ENCODE data around the gene LRRC49. TPM values are rescaled to one million over a fixed set of nuclear protein-coding genes. Genes with fewer than 3 reads are reported as not detected.

LRRC49 gene
- total RNA-seq, 1 donor from 2014 or later: 6.8 TPM

GRCh38 chr15:70916531-70916930 is 23.9 kb downstream of the LRRC49 start:
- no peaks in the 10 kb centered on the region for H3K27me3 Mint-ChIP-seq (ENCODE audit: low read depth, unreplicated experiment)
- FAIRE-seq: no peak
- H3K4me3 Mint-ChIP-seq (ENCODE audit: unreplicated experiment): no peak overlapping the region
- no peaks in the 10 kb centered on the region for H3K4me1 ChIP-seq (ENCODE audit: insufficient read depth, low read length)
- H3K27ac Mint-ChIP-seq (ENCODE audit: unreplicated experiment): no peak overlapping the region
- H3K36me3 Mint-ChIP-seq (ENCODE audit: low read depth, unreplicated experiment): peaks cover 2% of the 10 kb centered on the region
- no peaks in the 10 kb centered on the region for H3K4me1 Mint-ChIP-seq (ENCODE audit: low read depth, unreplicated experiment)
- H3K9ac ChIP-seq (ENCODE audit: low read length): no peak overlapping the region
- no peak overlapping the region for H3K27ac ChIP-seq (ENCODE audit: low read depth, low read length)
- no peaks in the 10 kb centered on the region for H3K36me3 ChIP-seq (ENCODE audit: insufficient read depth, low read length)
- H3K4me3 ChIP-seq (ENCODE audit: insufficient read depth, low read depth, low read length): no peak overlapping the region
- no peaks in the 10 kb centered on the region for H3K79me2 ChIP-seq (ENCODE audit: insufficient read depth, low read length)
- H2AFZ ChIP-seq (ENCODE audit: low read depth, low read length): no peak overlapping the region
- TF ChIP-seq EZH2 (IDR thresholded peaks at IDR 0.05; ENCODE audit: insufficient read depth, low read length): no peak
- no peak for TF ChIP-seq CTCF (IDR thresholded peaks at IDR 0.05; ENCODE audit: insufficient read depth, low read depth, low read length)
- H3K9me3 ChIP-seq (ENCODE audit: insufficient read depth, low read depth, low read length): no peaks in the 10 kb centered on the region
- no peaks in the 10 kb centered on the region for H3K9me3 Mint-ChIP-seq (ENCODE audit: unreplicated experiment)
- no peak for DNase-seq (ENCODE audit: low read depth)
- no peaks in the 10 kb centered on the region for H3K27me3 ChIP-seq (ENCODE audit: insufficient read depth, low read length)
- no peaks in the 10 kb centered on the region for H4K20me1 ChIP-seq (ENCODE audit: insufficient read depth, low read length)
- no peak overlapping the region for H3K4me2 ChIP-seq (ENCODE audit: low read length)

- FAIRE-seq: no peak
- Mint-ChIP-seq H3K27me3 (ENCODE audit: low read depth, unreplicated experiment) (no peaks in the 10 kb centered on the region), H3K9me3 (ENCODE audit: unreplicated experiment) (peaks cover 2% of the 10 kb centered on the region), H3K27ac (ENCODE audit: unreplicated experiment) (no peak overlapping the region), H3K36me3 (ENCODE audit: low read depth, unreplicated experiment) (peaks cover 4% of the 10 kb centered on the region), H3K4me3 (ENCODE audit: unreplicated experiment) (no peak overlapping the region), H3K4me1 (ENCODE audit: low read depth, unreplicated experiment) (no peaks in the 10 kb centered on the region)
- Histone ChIP-seq H3K4me1 (ENCODE audit: insufficient read depth, low read length) (no peaks in the 10 kb centered on the region), H3K9me3 (ENCODE audit: insufficient read depth, low read depth, low read length) (no peaks in the 10 kb centered on the region), H3K27me3 (ENCODE audit: insufficient read depth, low read length) (no peaks in the 10 kb centered on the region), H3K36me3 (ENCODE audit: insufficient read depth, low read length) (no peaks in the 10 kb centered on the region), H2AFZ (ENCODE audit: low read depth, low read length) (no peak overlapping the region), H3K4me3 (ENCODE audit: insufficient read depth, low read depth, low read length) (no peak overlapping the region), H3K27ac (ENCODE audit: low read depth, low read length) (no peak overlapping the region), H4K20me1 (ENCODE audit: insufficient read depth, low read length) (no peaks in the 10 kb centered on the region), H3K4me2 (ENCODE audit: low read length) (no peak overlapping the region), H3K79me2 (ENCODE audit: insufficient read depth, low read length) (no peaks in the 10 kb centered on the region), H3K9ac (ENCODE audit: low read length) (no peak overlapping the region)
- TF ChIP-seq EZH2 (IDR thresholded peaks at IDR 0.05; ENCODE audit: insufficient read depth, low read length) (no peak), CTCF (IDR thresholded peaks at IDR 0.05; ENCODE audit: insufficient read depth, low read depth, low read length) (no peak)
- DNase-seq (ENCODE audit: low read depth): no peak
Measured at GRCh38 chr15:70917955-70918354, 25.3 kb downstream of the LRRC49 start.

- no peaks in the 10 kb centered on the region for H3K79me2 ChIP-seq (ENCODE audit: insufficient read depth, low read length)
- no peak overlapping the region for H3K9ac ChIP-seq (ENCODE audit: low read length)
- Mint-ChIP-seq H3K9me3 (ENCODE audit: unreplicated experiment) (peaks cover 2% of the 10 kb centered on the region), H3K27ac (ENCODE audit: unreplicated experiment) (no peak overlapping the region), H3K36me3 (ENCODE audit: low read depth, unreplicated experiment) (peaks cover 4% of the 10 kb centered on the region), H3K27me3 (ENCODE audit: low read depth, unreplicated experiment) (no peaks in the 10 kb centered on the region), H3K4me1 (ENCODE audit: low read depth, unreplicated experiment) (no peaks in the 10 kb centered on the region), H3K4me3 (ENCODE audit: unreplicated experiment) (no peak overlapping the region)
- no peak overlapping the region for H3K4me3 ChIP-seq (ENCODE audit: insufficient read depth, low read depth, low read length)
- no peak overlapping the region for H3K27ac ChIP-seq (ENCODE audit: low read depth, low read length)
- DNase-seq (ENCODE audit: low read depth) (peak; percentile 26), FAIRE-seq (peak; percentile 32)
- H2AFZ ChIP-seq (ENCODE audit: low read depth, low read length): no peak overlapping the region
- no peaks in the 10 kb centered on the region for H3K36me3 ChIP-seq (ENCODE audit: insufficient read depth, low read length)
- no peak overlapping the region for H3K4me2 ChIP-seq (ENCODE audit: low read length)
- no peaks in the 10 kb centered on the region for H3K9me3 ChIP-seq (ENCODE audit: insufficient read depth, low read depth, low read length)
- no peaks in the 10 kb centered on the region for H3K27me3 ChIP-seq (ENCODE audit: insufficient read depth, low read length)
- no peaks in the 10 kb centered on the region for H3K4me1 ChIP-seq (ENCODE audit: insufficient read depth, low read length)
- no peaks in the 10 kb centered on the region for H4K20me1 ChIP-seq (ENCODE audit: insufficient read depth, low read length)
- TF ChIP-seq CTCF (IDR thresholded peaks at IDR 0.05; ENCODE audit: insufficient read depth, low read depth, low read length): no peak
- TF ChIP-seq EZH2 (IDR thresholded peaks at IDR 0.05; ENCODE audit: insufficient read depth, low read length): no peak
Measured at GRCh38 chr15:70920981-70921696, 28.5 kb downstream of the LRRC49 start.

All from astrocyte (in vitro differentiated cells and primary cell).